Measurements from ENCODE around the gene PSMC1.
"Not testable (repeated sequence)": the region's sequence is repeated elsewhere in the genome, so short reads cannot be mapped to it uniquely, and the experiment has no call there.

PSMC1 gene

GRCh38 chr14:90256354-90257131 lies at the start of gene PSMC1:
Gene PSMC1 (plus strand): TSS chr14:90256553. CDS start chr14:90256598, 45 bp downstream.
- peak; percentile 77 for DNase-seq

DNA sequence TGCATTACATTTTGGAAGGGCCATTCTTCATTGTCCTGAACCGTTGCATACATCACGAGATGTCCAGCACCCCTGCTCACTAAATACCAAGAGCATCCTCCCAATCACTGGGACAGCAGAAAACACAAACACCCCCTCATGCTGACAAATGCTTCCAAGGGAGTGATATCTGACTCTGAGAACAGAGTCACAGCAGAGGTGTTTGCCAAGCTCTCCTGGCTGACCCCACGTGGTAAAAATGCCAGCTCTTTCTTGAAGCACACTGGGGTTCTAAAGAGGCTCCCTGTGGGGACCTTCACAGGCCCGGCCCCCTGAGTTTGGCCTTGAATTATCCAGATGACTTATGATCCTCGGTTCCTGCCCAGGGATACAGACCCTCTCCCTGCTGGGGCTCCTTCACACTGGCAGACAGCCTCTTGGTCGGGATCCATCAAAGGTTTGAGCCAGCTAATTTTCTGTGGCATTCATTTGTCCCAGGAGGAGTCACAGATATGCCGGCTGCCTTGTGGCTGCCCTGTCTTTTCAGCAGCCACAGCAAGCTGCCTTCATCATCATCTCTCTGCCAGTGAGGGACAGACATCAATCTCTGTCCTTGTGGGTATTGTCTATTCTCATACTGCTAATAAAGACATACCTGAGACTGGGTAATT lies 43.1 kb upstream of the PSMC1 start:
- peak; percentile 27 for DNase-seq

- DNase-seq = no peak
Measured at GRCh38 chr14:90228478-90228877, 27.9 kb upstream of the PSMC1 start.

DNA sequence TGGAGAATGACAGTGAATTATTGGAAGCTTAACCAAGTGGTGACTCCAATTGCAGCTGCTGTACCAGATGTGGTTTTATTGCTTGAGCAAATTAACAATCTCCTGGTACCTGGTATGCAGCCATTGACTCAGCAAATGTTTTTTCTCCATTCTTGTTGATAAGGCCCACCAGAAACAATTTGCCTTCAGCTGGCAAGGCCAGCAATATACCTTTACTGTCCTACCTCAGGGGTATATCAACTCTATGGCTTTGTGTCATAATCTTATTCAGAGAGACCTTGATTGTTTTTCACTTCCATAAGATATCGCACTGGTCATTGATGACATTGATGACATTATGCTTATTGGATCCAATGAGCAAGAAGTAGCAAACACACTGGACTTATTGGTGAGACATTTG lies 26.4 kb upstream of the PSMC1 start:
- DNase-seq = not testable (repeated sequence)

DNA sequence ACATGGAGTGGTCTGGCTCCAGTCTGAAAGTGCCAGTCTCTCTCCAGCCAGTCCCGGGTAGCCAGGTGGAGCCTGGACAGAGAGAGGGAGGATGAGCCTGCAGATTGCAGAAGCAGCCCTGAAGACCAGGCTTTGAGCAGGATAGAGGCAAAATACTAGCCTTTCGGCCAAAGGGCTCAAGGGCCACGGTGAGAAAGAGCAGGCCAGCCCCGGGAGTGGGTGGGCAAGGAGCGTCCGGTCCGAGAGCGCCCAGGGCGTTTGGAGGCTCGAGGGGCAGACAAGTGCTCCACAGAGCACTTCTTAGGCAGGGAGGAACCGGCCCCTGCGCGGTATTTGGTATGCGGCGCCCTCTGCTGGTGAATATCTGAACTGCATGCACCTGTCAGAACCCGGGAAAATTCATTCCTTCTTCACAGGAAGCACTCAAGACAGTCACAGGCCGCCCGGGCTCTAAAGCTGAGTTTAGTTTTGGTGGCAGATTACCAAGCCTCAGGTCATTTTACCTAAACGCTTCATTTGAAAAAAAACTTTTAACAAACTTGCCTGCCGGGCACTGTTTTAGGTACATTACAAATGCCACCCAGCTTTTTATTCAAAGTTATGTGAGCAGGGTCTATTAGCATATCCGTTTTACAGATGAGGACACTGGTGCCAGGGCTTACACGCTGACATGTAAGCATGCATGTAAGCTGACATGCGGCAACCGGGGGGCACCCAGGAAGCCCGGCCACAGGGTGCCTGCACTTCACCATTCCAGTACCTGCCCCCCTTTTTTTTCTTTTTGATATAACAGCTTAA lies 21.0 kb upstream of the PSMC1 start:
- peak; percentile 20 for DNase-seq

- no peak for DNase-seq
Measured at GRCh38 chr14:90239139-90239538, 17.2 kb upstream of the PSMC1 start.

GRCh38 chr14:90242444-90242843 lies 13.9 kb upstream of the PSMC1 start:
- no peak for DNase-seq

DNA sequence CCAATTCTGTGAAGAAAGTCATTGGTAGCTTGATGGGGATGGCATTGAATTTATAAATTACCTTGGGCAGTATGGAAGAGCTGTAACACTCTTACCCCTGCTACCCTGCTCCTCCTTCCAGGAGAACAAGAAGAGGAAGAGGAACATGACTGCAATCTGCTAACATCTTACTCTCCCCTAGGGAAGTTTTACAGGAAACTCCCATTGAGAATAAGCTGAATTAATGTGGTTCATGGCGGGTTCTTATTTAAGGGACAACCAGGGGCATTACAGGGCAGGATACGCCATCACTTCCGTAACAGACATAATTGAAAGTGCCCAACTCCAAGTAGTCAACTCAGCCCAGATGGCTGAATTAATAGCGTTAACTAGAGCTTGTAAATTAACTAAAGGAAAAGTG lies 9.4 kb upstream of the PSMC1 start:
- no peak for DNase-seq

DNA sequence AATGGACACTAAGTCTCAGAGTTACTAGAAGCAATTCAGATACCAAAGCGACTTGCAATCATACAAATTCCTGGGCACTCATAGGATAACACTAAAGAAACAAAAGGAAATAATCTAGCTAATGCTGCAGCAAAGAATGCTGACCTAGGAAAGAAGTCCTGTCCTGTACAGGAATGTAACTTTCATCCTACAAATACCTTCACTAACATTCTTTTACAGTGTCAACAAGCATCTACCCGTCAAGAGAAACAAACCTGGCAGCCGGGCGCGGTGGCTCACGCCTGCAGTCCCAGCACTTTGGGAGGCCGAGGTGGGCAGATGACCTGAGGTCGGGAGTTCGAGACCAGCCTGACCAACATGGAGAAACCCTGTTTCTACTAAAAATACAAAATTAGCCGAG lies 8.9 kb upstream of the PSMC1 start:
- not testable (repeated sequence) for DNase-seq

GRCh38 chr14:90248594-90248993 lies 7.8 kb upstream of the PSMC1 start:
- DNase-seq = no peak

DNA sequence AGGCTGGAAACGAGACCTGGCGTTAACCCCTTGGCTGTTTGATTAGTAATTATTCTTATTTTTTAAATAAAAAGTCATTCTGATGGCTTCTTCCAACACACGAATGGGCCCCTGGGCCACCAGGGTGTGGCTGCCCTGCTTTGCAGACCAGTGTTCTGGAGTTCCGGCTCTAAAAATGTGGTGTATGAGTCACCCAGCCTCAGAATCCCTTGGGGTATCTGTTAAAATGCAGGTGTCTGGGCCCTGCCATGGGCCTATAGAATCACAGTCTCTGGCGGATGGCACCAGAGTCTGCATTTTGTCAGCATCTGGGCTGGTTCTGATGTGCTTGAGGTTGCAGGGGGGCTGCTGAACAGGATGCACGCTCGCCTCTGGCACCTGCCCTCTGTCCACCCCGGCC lies 2.5 kb upstream of the PSMC1 start:
- no peak for DNase-seq

DNA sequence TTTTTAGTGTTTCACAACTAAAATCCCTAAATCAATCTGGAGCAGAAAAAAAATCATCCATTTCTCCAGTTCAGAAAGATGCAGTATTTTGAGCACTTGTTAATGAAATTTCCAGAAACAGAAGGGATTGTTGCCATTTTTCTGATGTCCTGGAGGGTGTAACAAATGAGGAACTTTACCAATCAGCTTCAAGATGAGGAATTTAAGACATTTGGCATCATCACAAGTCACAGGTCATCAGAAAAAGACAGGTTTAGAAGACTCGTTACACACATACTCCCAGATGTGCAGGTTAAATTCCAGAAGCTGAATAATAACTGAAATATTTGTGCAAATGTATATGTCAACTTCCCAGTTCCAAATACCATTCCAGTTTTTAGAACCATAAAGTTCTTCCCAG lies 482 bp upstream of the PSMC1 start:
- DNase-seq = no peak

DNA sequence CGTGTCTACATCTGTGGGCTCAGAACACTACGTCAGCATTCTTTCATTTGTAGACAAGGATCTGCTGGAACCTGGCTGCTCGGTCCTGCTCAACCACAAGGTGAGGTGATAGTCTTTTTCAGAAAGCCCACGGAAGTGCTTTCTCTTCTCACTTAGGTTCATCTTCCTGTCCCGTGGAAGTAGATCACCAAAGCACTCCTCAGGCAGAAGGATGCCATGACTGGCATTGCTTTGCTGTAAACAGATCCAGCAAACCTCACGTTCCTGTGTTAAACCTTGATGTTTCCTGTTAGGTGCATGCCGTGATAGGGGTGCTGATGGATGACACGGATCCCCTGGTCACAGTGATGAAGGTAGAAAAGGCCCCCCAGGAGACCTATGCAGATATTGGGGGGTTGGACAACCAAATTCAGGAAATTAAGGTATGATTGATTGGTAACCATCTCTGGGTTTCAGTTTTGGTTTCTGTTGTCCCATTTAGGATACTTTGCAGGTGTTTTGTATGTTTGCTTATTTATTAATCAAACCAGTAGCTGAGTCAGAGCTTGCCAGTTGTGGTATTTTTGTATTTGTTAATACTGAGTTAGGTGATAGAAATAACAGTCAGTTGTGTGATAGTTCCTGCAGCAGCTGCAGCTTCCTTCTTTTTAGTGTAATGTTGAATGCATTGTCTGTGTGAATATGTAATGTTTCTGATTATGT lies 7.5 kb downstream of the PSMC1 start:
- no peak for DNase-seq

GRCh38 chr14:90266441-90267154 lies 10.2 kb downstream of the PSMC1 start:
- no peak for DNase-seq

DNA sequence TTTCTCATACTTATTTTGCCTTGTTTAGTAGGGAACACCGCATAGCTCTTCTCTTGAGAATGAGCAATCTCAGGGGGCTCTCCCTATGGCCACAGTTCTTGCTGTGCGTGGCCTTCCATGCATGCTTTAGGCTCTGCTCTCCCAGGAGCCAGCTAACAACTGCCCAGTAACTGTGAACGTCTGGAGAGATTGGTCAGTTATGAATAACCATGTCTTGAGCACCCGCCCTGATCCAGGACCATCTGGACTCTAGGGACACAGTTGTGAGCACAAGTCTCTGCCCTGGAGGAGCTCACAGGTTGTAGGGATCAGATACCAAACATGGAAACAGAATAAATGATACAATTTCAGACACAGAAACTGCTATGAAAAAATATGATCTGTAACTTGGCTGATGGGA lies 12.1 kb downstream of the PSMC1 start:
- no peak for DNase-seq

DNA sequence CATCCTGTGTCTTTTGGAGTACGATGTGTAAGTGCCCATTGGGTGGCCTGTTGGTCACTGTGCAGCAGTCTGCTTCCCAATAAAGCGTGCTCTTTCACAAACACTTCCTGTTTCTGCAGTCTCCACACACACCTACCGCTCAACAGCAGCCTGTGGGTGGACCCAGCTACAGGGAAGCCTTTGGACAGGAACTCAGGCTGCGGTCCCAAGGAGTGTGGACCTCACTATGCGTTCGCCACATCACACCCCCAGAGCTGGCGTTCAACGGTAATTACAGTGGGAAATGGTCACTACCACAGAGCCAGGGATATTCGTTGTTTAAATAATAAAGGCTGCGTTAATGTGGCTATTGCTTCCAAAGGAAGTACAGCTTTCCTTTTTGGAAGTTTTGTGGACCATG lies 16.2 kb downstream of the PSMC1 start:
- no peak for DNase-seq

DNA sequence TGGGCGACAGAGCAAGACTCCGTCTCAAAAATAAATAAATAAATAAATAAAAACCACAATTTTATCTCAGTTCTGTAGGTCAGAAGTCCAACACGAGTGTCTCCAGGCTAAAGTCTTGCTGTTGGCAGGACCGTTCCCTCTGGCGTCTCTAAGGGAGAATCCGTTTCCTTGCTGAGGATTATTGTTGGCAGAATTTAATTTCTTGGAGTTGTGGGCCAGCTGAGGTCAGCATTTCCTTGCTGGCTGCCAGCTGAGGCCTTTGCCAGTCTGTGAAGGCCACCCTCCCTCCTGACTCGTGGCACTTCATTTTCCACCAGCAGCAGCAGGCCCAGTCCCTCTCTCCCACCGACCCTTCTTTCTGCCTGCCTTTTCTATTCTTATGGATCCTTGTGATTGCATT lies 17.2 kb downstream of the PSMC1 start:
- DNase-seq = no peak

DNA sequence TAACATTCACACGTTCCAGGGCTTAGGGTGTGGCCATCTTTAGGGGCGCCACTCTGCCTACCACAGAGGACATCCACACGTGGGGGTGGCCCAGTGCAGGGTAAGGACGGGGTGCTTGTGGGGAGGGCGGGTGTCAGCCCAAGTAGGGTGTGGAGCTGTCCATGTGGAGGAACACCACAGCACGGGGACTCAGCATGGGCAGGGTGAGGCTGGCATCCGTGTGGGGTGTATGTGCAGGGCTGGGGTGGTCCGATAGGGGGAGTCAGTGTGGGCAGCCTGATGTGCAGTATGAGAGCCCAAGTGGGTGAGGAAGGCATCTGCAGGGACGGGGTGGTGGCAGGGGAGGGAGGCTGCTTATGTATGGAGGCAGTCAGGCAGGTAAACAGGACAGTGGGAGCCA lies 17.7 kb downstream of the PSMC1 start:
- DNase-seq = no peak

GRCh38 chr14:90274808-90275457 lies 18.6 kb downstream of the PSMC1 start:
- DNase-seq = no peak

GRCh38 chr14:90275458-90275814 lies 19.1 kb downstream of the PSMC1 start:
- no peak for DNase-seq

DNA sequence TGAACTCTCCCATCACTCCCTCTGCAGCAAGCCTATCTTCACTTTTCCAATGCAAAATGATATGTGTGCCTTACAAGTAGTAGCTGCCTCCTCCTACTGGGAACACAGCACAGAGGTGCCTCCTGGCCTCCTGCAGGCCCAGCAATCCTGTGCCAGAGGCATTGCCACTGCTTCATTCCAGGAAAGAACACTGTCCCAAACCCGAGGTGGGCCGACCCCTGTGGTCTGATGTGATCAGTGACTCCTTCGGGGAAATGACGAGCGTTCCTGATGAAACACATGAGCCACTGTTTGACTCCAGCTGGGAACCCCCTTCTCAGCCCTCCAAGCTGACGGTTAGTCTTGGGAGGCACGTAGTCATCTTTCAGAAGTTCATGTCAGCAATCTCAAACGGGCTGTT lies 19.5 kb downstream of the PSMC1 start:
- DNase-seq = no peak

All from NCI-H446 treated with DMSO at 0.1 percent for 48 hours (cell line).